ENCODE measurements around the gene CTIF. TPM values are rescaled to one million over a fixed set of nuclear protein-coding genes. Genes with fewer than 3 reads are reported as not detected.
"Not testable (repeated sequence)": the region's sequence is repeated elsewhere in the genome, so short reads cannot be mapped to it uniquely, and the experiment has no call there.

Gene CTIF
- 3.7 and 6.2 TPM in 2 replicates for total RNA-seq (2014; rRNA removed; shearing (Covaris generic))
- 7.9 and 9.4 TPM in 2 replicates for polyA plus RNA-seq (2015; cell fraction: cytosol; rRNA removed)
- polyA plus RNA-seq (2015; cell fraction: nucleus; rRNA removed) = 18.7 and 24.6 TPM in 2 replicates

GRCh38 chr18:48538531-48539405 is at the start of gene CTIF:
CTIF (plus strand) TSS chr18:48539031; CDS start chr18:48619566, 80,535 bp downstream.
- in situ Hi-C loops (cut with HindIII; ENCODE audit: low pct_unique_long_range_greater_than_20kb, low sequenced_read_pairs) = no loop called here
- DNase-seq (ENCODE audit: low read depth, low spot score) = peak; percentile 93

DNA sequence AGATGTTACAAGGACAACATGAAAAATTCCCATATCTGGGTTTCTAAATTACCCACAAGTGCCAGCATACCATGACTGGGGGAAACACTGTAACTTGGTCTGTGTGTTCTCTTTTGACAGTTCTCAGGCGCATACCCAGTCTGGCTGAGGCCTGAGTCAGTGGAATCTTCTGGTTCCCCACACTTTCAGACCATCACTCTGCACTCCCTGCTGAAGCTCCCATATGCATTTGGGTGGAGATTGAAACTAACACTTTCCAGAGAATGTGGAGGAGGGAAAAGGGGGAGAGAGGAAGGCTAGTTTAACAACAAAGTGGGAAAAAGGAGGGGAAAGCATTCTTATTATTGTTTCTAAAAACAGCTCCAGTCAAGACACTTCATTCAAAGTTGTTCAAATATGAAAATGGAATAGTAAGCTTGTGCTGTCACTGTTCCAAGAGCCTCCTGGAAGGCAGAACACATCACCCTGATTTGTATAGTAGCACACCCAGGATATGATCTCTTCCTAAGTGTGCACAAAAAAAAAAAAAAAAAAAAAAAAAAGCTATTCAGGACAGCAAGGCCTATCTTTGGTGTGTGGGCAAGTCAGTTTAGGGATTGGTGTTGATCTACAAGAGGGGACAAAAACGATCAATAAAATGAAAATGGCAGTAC is 48.1 kb upstream of the CTIF start:
- DNase-seq (ENCODE audit: low read depth, low spot score) = no peak
- in situ Hi-C loops (cut with HindIII; ENCODE audit: low pct_unique_long_range_greater_than_20kb, low sequenced_read_pairs) = no loop called here

DNA sequence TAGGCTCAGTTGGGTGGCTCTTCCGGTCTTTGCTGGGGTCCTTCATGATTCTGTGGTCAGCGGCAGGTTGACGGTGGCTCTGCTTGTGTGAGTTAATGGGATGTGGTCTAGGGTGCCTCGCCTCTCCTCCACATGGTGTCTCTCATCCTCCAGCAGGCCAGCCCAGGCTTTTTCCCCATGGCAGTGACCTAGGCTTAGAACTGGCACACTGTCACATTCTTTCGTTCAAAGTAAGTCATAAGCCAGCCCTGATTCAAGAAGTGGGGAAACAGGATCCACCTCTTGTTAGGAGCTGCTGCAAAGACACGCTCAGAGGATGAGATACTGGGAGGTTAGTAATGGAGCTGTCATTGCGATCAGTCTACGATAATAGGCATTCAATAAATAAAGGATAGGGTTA is 46.0 kb upstream of the CTIF start:
- DNase-seq (ENCODE audit: low read depth, low spot score) = no peak
- in situ Hi-C loops (cut with HindIII; ENCODE audit: low pct_unique_long_range_greater_than_20kb, low sequenced_read_pairs) = no loop called here

DNA sequence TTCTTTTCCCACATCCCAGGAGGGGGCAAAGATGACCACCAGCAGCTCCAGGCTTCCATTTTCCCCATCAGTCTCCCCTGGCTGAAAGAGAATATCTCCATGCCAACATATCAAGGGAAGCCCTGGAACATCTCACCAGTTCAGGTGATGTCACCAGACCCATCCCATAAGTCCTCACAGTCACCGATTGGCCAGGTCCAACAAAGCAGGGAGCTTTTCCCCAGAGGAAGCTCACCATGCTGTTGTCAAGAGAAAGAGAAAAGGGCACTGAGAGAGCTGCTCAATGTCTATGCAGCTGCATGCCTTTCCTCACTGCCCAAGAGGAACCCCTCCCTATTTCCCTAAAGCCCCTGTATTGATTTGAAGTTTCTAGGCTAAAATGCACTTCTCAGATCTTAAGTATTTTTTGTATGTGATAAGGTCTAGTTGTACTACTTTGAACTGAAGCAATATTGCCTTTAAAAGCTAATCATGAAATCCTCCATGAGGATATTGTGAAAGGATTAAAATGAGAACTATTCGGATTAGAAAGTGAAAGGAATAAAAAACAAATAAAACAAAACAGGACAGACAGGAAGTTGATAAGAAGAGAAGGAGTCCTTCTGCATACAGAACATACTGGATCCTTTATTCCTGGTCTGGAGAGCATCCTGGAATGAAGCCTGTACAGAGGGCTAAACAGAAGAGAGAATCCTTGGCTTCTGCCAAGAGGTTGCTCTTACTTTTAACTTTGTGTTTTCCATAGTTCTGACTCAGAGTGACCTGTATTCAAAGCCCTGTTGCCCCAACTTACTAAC is 45.2 kb upstream of the CTIF start:
- in situ Hi-C loops (cut with HindIII; ENCODE audit: low pct_unique_long_range_greater_than_20kb, low sequenced_read_pairs) = no loop called here
- DNase-seq (ENCODE audit: low read depth, low spot score) = no peak

DNA sequence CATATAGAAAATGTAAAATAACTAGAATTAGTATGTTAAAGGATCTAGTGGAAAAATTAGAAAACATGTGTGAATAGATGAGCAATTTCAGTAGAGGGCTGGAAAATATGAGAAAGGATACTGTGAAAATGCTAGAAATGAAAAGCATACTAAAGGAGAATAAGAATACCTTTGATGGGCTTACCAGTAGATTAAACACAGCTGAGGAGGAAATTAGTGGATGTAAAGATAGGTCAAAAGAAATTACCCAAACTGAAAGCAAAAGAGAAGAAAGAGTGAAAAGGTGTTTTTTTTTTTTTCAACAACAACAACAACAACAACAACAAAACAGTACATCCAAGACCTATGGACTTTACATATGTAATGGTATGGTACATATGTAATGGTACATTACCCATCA is 41.0 kb upstream of the CTIF start:
- DNase-seq (ENCODE audit: low read depth, low spot score) = no peak
- in situ Hi-C loops (cut with HindIII; ENCODE audit: low pct_unique_long_range_greater_than_20kb, low sequenced_read_pairs) = no loop called here

GRCh38 chr18:48500517-48500916 is 38.3 kb upstream of the CTIF start:
- DNase-seq (ENCODE audit: low read depth, low spot score) = no peak
- in situ Hi-C loops (cut with HindIII; ENCODE audit: low pct_unique_long_range_greater_than_20kb, low sequenced_read_pairs) = no loop called here

GRCh38 chr18:48502906-48503305 is 35.9 kb upstream of the CTIF start:
- DNase-seq (ENCODE audit: low read depth, low spot score) = no peak
- in situ Hi-C loops (cut with HindIII; ENCODE audit: low pct_unique_long_range_greater_than_20kb, low sequenced_read_pairs) = no loop called here

DNA sequence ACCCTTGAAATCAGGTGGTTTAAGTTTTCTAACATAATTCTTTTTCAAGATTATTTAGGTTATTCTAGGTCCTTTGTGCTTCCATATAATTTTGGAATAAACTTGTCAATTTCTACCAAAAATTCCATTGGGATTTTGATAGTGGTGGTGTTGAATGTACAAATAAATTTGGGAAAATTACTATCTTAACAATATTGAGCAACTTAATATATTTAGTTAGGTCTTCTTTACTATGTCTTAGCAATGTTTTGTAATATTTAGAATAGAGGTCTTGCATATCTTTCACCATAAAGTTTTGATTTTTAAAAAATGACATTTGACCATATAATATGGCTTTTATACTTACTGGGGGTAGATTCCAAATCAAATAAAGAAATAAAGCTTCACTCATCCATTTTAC is 34.0 kb upstream of the CTIF start:
- in situ Hi-C loops (cut with HindIII; ENCODE audit: low pct_unique_long_range_greater_than_20kb, low sequenced_read_pairs) = no loop called here
- no peak for DNase-seq (ENCODE audit: low read depth, low spot score)

GRCh38 chr18:48506983-48507568 is 31.8 kb upstream of the CTIF start:
- in situ Hi-C loops (cut with HindIII; ENCODE audit: low pct_unique_long_range_greater_than_20kb, low sequenced_read_pairs); DNase-seq (ENCODE audit: low read depth, low spot score): not testable (repeated sequence)

DNA sequence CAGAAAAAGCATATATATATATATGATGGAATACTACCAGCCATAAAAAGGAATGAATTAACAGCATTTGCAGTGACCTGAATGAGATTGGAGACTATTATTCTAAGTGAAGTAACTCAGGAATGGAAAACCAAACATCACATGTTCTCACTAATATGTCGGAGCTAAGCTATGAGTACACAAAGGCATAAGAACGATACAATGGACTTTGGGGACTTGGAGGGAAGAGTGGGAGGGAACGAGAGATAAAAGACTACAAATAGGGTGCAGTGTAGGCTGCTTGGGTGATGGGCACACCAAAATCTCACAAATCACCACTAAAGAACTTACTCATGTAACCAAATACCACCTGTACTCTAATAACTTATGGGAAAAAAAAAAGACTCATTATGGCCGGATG is 26.3 kb upstream of the CTIF start:
- DNase-seq (ENCODE audit: low read depth, low spot score); in situ Hi-C loops (cut with HindIII; ENCODE audit: low pct_unique_long_range_greater_than_20kb, low sequenced_read_pairs): not testable (repeated sequence)

GRCh38 chr18:48514786-48515185 is 24.0 kb upstream of the CTIF start:
- no peak for DNase-seq (ENCODE audit: low read depth, low spot score)
- in situ Hi-C loops (cut with HindIII; ENCODE audit: low pct_unique_long_range_greater_than_20kb, low sequenced_read_pairs) = no loop called here

DNA sequence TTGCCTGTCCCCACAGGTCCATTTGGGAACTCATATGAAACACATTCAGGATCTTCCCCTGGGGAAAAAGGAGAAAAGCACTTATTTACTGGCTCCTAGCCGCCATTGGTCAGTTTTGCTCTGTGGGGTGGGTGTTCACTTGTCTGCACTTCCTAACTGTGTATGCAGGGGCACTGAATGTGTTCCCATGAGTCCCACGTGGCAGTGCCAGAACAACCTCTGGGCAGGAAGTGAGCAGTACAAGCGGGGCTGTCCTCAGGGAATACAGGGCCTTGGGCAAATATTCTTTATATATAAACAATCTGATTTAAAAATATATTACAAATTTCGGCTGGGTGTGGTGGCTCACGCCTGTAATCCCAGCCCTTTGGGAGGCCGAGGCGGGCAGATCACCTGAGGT is 21.8 kb upstream of the CTIF start:
- in situ Hi-C loops (cut with HindIII; ENCODE audit: low pct_unique_long_range_greater_than_20kb, low sequenced_read_pairs) = no loop called here
- DNase-seq (ENCODE audit: low read depth, low spot score) = peak; percentile 17

- no peak for DNase-seq (ENCODE audit: low read depth, low spot score)
- in situ Hi-C loops (cut with HindIII; ENCODE audit: low pct_unique_long_range_greater_than_20kb, low sequenced_read_pairs) = no loop called here
Observed at GRCh38 chr18:48519431-48520100, 19.3 kb upstream of the CTIF start.

- in situ Hi-C loops (cut with HindIII; ENCODE audit: low pct_unique_long_range_greater_than_20kb, low sequenced_read_pairs) = no loop called here
- no peak for DNase-seq (ENCODE audit: low read depth, low spot score)
Observed at GRCh38 chr18:48521723-48522122, 17.1 kb upstream of the CTIF start.

GRCh38 chr18:48525671-48526070 is 13.2 kb upstream of the CTIF start:
- no peak for DNase-seq (ENCODE audit: low read depth, low spot score)
- in situ Hi-C loops (cut with HindIII; ENCODE audit: low pct_unique_long_range_greater_than_20kb, low sequenced_read_pairs) = no loop called here

DNA sequence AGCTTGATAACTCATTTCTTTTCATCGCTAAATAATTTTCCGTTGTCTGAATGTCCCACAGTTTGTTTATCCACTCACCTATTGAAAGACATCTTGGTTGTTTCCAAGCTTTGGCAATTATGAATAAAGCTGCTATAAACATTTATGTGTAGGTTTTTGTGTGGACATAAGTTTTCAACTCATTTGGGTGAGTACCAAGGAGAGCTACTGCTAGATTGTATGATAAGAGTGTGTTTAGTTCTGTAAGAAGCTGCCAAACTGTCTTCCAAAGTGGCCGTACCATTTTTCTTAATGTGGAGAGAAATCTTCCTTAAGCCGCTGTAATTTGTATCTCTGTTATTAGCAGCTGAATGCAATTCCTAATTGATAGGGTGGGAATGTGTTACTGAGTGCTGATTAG is 11.4 kb upstream of the CTIF start:
- in situ Hi-C loops (cut with HindIII; ENCODE audit: low pct_unique_long_range_greater_than_20kb, low sequenced_read_pairs) = no loop called here
- no peak for DNase-seq (ENCODE audit: low read depth, low spot score)

DNA sequence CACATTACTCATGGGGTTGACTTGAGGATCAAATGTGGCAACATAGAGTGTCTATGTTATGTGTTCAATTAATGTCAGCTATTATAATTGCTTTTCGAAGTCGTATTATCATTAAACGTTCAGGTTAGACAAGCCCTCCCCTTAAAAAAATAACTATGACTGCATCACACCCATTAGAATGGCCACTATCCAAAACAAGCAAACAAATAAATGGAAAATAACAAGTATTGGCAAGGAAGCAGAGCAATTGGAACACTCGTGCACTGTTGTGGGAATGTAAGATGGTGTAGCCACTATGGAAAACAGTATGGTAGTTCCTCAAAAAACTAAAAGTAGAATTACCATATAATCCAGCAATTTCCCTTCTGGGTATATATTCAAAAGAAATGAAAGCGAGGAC is 10.0 kb upstream of the CTIF start:
- DNase-seq (ENCODE audit: low read depth, low spot score) = no peak
- in situ Hi-C loops (cut with HindIII; ENCODE audit: low pct_unique_long_range_greater_than_20kb, low sequenced_read_pairs) = no loop called here
